Right atrium auricular region (tissue), 2 donors: ENCODE data around the gene FAM118A. TPM values are rescaled to one million over a fixed set of nuclear protein-coding genes. Genes with fewer than 3 reads are reported as not detected.
"Not testable (repeated sequence)": the region's sequence is repeated elsewhere in the genome, so short reads cannot be mapped to it uniquely, and the experiment has no call there.

Source experiments
- DNase-seq: peaks from one replicate; pipeline ENCODE4 v3.0.0-alpha.2; 2019; ENCODE audit warnings: low spot score
- H3K27ac ChIP-seq, 2 donors: fragments of 200-600 bp; sonication (generic); 1 replicate in 1 of 2; 2 replicates in 1 of 2; pipeline ENCODE4 v1.5.1; 2016 to 2019
- H3K27me3 ChIP-seq, 2 donors: fragments of 200-600 bp; sonication (generic); one replicate each; pipeline versions ENCODE4 v1.5.1 to v1.6.0; 2017 to 2019
- H3K36me3 ChIP-seq: fragments of 200-600 bp; sonication (generic); one replicate; pipeline ENCODE4 v1.5.1; 2016
- H3K4me1 ChIP-seq, 2 donors: fragments of 200-600 bp; sonication (generic); one replicate each; pipeline versions ENCODE4 v1.5.1 to v1.6.0; 2017 to 2019
- H3K4me3 ChIP-seq, 2 donors: fragments of 200-600 bp; sonication (generic); 1 replicate in 1 of 2; 2 replicates in 1 of 2; pipeline ENCODE4 v1.5.1; 2017 to 2019; ENCODE audit warnings: mild to moderate bottlenecking in 1 of 2, moderate library complexity in 1 of 2
- H3K9me3 ChIP-seq, 2 donors: fragments of 200-600 bp; sonication (generic); one replicate each; pipeline ENCODE4 v1.5.1; 2019
- total RNA-seq, 2 donors: library from RNA; depleted of rRNA; stranded (reverse); fragments of >200 nt; gene quantifications; one replicate each; pipeline ENCODE4 v1.1.0, GENCODE V29; 2016
- TF ChIP-seq, protein P1 (sequence below), 2 donors: fragments of 200-600 bp; sonication (generic); IDR thresholded peaks; one replicate each; pipeline ENCODE4 v1.5.1; 2019; ENCODE audit warnings: antibody characterized with exemption in 2 of 2

FAM118A gene
- total RNA-seq, 2 donors from 2014 or later, result 11.6 to 12.4 TPM

DNA sequence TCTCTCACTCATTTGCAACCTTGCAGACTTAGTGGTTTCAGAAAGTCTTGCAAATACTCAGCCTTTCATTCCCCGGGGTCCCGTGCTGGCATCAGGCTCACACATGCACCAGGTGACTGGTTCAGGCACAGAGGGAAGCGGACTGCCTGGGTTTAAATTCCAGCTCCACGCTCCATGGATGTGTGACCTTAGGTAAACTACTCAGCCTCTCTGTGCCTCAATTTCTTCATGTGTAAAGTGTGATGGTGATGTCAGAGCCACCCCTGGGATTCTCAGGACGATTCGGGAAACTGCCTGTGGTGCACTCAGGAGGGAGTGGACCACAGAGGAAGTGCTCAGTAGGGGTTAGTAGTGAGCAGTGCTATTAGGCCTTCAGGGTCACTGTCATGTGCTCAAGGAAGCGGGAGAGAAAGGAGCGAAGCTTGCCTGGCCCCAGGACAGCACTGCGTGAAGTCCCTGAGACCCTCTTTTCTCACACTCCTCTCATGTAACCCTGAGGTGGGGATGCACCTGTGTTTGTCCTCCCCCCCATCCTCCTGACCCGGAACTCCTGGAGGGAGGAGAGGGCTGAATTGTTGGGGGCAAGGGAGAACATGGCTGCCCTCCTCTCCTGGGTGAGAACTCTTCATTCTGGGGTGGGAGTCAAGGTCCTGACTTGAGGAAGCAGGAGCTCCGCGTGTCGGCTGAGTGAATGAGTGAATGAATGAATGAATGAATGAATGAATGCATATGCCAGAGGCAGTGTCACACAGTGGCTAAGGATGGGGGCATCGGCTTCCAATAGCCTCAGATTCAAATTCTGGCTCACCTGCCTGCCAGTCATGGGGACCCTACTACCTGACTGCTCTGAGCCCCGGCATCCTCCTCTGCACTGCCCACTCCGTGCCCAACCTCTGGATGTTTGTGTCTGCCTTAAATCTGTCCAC is 39.4 kb upstream of the FAM118A start:
- DNase-seq, result no peak
- Histone ChIP-seq H3K36me3 (no peaks in the 10 kb centered on the region), H3K27me3 (no peaks in the 10 kb centered on the region), H3K9me3 (no peaks in the 10 kb centered on the region), H3K4me3 (no peak overlapping the region), H3K4me1 (peaks cover 0 to 41% of the 10 kb centered on the region in 2 donors), H3K27ac (peak overlapping the region in 1 of 2 donors; percentile 26)
- TF ChIP-seq, protein P1, sequence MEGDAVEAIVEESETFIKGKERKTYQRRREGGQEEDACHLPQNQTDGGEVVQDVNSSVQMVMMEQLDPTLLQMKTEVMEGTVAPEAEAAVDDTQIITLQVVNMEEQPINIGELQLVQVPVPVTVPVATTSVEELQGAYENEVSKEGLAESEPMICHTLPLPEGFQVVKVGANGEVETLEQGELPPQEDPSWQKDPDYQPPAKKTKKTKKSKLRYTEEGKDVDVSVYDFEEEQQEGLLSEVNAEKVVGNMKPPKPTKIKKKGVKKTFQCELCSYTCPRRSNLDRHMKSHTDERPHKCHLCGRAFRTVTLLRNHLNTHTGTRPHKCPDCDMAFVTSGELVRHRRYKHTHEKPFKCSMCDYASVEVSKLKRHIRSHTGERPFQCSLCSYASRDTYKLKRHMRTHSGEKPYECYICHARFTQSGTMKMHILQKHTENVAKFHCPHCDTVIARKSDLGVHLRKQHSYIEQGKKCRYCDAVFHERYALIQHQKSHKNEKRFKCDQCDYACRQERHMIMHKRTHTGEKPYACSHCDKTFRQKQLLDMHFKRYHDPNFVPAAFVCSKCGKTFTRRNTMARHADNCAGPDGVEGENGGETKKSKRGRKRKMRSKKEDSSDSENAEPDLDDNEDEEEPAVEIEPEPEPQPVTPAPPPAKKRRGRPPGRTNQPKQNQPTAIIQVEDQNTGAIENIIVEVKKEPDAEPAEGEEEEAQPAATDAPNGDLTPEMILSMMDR (IDR thresholded peaks at IDR 0.05), result no peak

DNA sequence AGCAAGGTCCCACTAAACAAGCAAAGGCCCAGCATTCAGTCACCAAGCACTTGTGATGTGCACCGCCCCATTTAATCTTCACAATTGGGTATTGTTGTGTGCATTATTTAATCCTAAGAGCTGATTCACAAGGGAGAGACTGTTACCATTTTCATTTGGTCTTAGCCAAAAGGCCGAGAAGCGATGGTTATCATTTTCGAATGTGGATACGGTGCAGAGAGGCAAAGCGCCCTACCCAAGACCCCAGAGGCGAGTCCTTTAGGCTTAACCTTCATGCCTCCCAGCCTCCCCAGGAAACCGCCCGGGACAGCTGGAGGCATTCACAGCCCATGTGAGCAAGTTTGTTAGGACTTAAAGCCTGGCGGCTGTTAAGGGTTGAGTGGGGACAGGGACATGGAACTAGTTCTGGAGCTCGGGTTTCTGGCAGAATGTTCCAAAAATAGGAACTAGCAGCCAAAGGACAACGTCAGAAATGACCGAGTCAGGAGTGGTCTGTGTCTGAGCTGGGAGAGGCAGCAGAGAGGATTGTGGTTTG is 38.0 kb upstream of the FAM118A start:
- DNase-seq, result peak; percentile 88
- no peak overlapping the region for H3K4me3 ChIP-seq
- H3K27ac ChIP-seq, result peak overlapping the region; percentile 78 to 91
- no peaks in the 10 kb centered on the region for H3K36me3 ChIP-seq
- TF ChIP-seq, protein P1 (IDR thresholded peaks at IDR 0.05), result no peak
- H3K27me3 ChIP-seq, result no peaks in the 10 kb centered on the region
- H3K9me3 ChIP-seq, result no peaks in the 10 kb centered on the region
- H3K4me1 ChIP-seq, result peaks cover 0 to 41% of the 10 kb centered on the region in 2 donors

DNA sequence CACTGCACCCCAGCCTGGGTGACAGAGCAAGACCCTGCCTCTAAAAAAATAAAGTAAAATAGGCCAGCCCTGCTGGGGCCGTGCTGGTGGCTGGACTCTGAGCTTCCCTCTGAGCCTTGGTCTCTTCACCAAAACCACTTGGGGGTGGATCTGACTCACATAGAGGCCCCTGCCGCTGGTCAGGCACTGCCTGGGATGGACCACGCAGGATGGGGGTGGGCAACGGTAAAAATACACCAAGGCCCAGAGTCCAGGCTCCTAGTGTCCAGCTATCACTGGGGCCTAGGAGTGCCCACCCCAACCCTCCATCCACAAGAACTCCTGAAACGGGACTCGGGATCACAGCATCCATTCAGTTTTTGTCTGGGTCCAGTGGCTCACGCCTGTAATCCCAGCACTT is 37.2 kb upstream of the FAM118A start:
- no peak for DNase-seq
- TF ChIP-seq, protein P1 (IDR thresholded peaks at IDR 0.05), result no peak
- Histone ChIP-seq H3K36me3 (no peaks in the 10 kb centered on the region), H3K4me3 (no peak overlapping the region), H3K4me1 (peaks cover 0 to 41% of the 10 kb centered on the region in 2 donors), H3K9me3 (no peaks in the 10 kb centered on the region), H3K27ac (peak overlapping the region; percentile 78 to 91), H3K27me3 (no peaks in the 10 kb centered on the region)

DNA sequence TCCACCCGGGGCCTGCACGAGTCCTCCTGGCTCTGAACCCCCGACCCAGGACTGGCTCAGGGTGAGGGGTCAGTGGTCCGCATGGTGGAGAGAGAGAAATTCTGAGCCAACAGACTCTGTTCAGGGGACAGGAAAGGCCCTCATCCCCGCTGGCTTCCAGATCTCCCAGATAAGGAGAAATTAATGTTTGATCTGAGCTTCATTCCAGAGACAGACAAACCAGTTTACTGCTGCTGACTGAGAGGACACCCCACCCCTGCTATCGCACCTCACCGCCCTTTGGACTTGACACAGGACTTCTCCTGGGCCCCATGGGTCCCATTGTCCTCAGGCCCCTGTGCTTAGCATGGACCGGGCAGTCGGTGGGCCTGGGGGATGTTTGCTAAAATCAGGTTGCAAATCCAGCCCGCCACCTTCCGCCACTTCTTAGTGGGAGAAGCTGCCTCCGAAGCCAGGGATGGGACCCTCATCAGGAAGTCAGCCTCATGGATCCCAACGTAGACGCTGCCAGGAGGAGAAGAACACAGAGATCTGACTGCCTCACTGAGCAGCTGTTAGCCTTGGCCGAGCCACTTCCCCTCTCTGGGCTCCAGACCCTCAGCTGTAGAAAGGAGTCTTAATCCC is 36.2 kb upstream of the FAM118A start:
- Histone ChIP-seq H3K36me3 (no peaks in the 10 kb centered on the region), H3K27ac (peak overlapping the region in 1 of 2 donors; percentile 91), H3K9me3 (no peaks in the 10 kb centered on the region), H3K4me3 (no peak overlapping the region), H3K27me3 (no peaks in the 10 kb centered on the region), H3K4me1 (peaks cover 0 to 32% of the 10 kb centered on the region in 2 donors)
- DNase-seq, result no peak
- TF ChIP-seq, protein P1 (IDR thresholded peaks at IDR 0.05), result no peak

DNA sequence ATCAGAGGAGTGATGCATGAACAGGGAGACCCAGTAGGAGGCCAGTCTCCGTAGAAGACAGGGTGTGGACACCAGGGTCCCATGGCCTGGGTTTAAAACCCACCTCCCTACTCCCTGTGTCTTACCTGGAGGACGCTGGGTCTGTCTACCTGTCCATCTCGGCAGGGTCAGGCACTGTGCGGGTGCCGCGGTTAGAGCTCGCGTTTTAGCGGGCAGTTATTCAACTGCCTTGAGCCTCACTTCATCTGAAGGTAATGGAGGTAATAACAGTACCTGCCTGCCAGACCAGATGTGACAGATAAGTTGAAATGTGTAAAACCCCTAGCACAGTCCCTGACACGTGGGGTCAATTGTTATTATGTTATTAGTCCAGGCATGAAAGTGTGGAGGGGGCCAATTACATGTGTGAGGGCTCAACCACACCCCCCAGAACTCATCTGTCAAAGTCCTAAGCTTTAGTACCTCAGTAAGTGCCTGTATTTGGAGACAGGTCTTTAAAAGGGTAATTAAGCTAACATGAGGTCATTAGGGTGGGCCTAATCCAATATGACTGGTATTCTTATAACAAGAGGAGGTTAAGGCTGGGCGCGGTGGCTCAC is 33.1 kb upstream of the FAM118A start:
- no peaks in the 10 kb centered on the region for H3K36me3 ChIP-seq
- H3K27ac ChIP-seq, result no peak overlapping the region
- H3K4me3 ChIP-seq, result no peak overlapping the region
- TF ChIP-seq, protein P1 (IDR thresholded peaks at IDR 0.05), result no peak
- DNase-seq, result no peak
- peaks cover 0 to 31% of the 10 kb centered on the region in 2 donors for H3K4me1 ChIP-seq
- no peaks in the 10 kb centered on the region for H3K9me3 ChIP-seq
- H3K27me3 ChIP-seq, result no peaks in the 10 kb centered on the region

DNA sequence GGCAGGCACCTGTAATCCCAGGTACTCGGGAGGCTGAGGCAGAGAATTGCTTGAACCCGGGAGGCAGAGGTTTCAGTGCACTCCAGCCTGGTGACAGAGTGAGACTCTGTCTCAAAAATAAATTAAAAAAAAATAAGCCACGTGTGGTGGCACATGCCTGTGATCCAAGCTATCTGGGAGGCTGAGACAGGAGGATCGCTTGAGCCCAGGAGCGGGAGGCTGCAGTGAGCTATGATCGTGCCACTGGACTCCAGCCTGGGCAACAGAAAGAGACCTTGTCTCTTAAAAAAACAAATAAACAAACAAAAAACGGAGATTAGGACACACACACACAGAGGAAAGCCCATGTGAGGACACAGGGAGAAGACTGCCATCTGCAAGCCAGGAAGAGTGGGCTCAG is 32.0 kb upstream of the FAM118A start:
- H3K27ac ChIP-seq, H3K4me3 ChIP-seq, DNase-seq, H3K36me3 ChIP-seq, H3K9me3 ChIP-seq, H3K27me3 ChIP-seq: not testable (repeated sequence)
- H3K4me1 ChIP-seq, result peaks cover 0 to 20% of the 10 kb centered on the region in 2 donors
